G401.6 (cell line): Measurements from ENCODE around the gene C5orf58.

Experiments used
- FAIRE-seq: peaks from 2 replicates; lab custom pipeline; 2012; peaks lifted over from hg19 to GRCh38; lab: Jason Lieb, UNC

C5orf58 gene

GRCh38 chr5:170232786-170233185, at the start of gene C5orf58:
TSS of gene C5orf58 (plus strand) at chr5:170232985. CDS start at chr5:170234977, 1,992 bp downstream.
- no peak for FAIRE-seq

- FAIRE-seq: no peak
These were observed 48.7 kb upstream of the C5orf58 start for GRCh38 chr5:170183816-170184687.

- no peak for FAIRE-seq
These were observed 48.0 kb upstream of the C5orf58 start for GRCh38 chr5:170184737-170185136.

GRCh38 chr5:170186156-170186555, 46.6 kb upstream of the C5orf58 start:
- no peak for FAIRE-seq

GRCh38 chr5:170186856-170187255, 45.9 kb upstream of the C5orf58 start:
- no peak for FAIRE-seq

GRCh38 chr5:170190436-170191134, 42.2 kb upstream of the C5orf58 start:
- FAIRE-seq: no peak

GRCh38 chr5:170192829-170193228, 40.0 kb upstream of the C5orf58 start:
- no peak for FAIRE-seq

- FAIRE-seq: no peak
These were observed 36.8 kb upstream of the C5orf58 start for GRCh38 chr5:170195961-170196360.

- no peak for FAIRE-seq
These were observed 31.9 kb upstream of the C5orf58 start for GRCh38 chr5:170200876-170201275.

GRCh38 chr5:170201311-170201710, 31.5 kb upstream of the C5orf58 start:
- FAIRE-seq: no peak

GRCh38 chr5:170202117-170202516, 30.7 kb upstream of the C5orf58 start:
- no peak for FAIRE-seq

GRCh38 chr5:170204202-170204601, 28.6 kb upstream of the C5orf58 start:
- FAIRE-seq: no peak

- FAIRE-seq: no peak
These were observed 26.6 kb upstream of the C5orf58 start for GRCh38 chr5:170206216-170206615.

GRCh38 chr5:170206958-170207357, 25.8 kb upstream of the C5orf58 start:
- no peak for FAIRE-seq

- no peak for FAIRE-seq
These were observed 21.0 kb upstream of the C5orf58 start for GRCh38 chr5:170211575-170212334.

- FAIRE-seq: no peak
These were observed 16.4 kb upstream of the C5orf58 start for GRCh38 chr5:170216257-170216864.

- FAIRE-seq: no peak
These were observed 15.0 kb upstream of the C5orf58 start for GRCh38 chr5:170217831-170218230.

GRCh38 chr5:170218726-170219125, 14.1 kb upstream of the C5orf58 start:
- no peak for FAIRE-seq

- no peak for FAIRE-seq
These were observed 13.2 kb upstream of the C5orf58 start for GRCh38 chr5:170219615-170220014.

- no peak for FAIRE-seq
These were observed 12.6 kb upstream of the C5orf58 start for GRCh38 chr5:170220191-170220590.

- no peak for FAIRE-seq
These were observed 11.5 kb upstream of the C5orf58 start for GRCh38 chr5:170221327-170221741.

GRCh38 chr5:170223360-170223759, 9.4 kb upstream of the C5orf58 start:
- no peak for FAIRE-seq
